Activated naive CD8-positive, alpha-beta T cell treated with anti-CD3 and anti-CD28 coated beads, Interleukin-2, amount 50 U/mL, for 24 hours (primary cell): ENCODE measurements around the gene HSD11B1.

Source experiments
- ATAC-seq: fragments of 150-1000 bp; cut with Tn5 transposase; one replicate; pipeline ENCODE4 v1.10.0; 2021
- DNase-seq: peaks from one replicate; pipeline ENCODE4 v3.0.0; 2021
- H3K27ac Mint-ChIP-seq: one replicate; pipeline ENCODE4 v1.8.0; 2021; ENCODE audit warnings: mild to moderate bottlenecking, mixed read lengths
- H3K27me3 Mint-ChIP-seq: one replicate; pipeline ENCODE4 v1.8.0; 2021; ENCODE audit warnings: mixed read lengths
- H3K36me3 Mint-ChIP-seq: one replicate; pipeline ENCODE4 v1.8.0; 2021; ENCODE audit warnings: low read depth, mixed read lengths
- H3K4me1 Mint-ChIP-seq: one replicate; pipeline ENCODE4 v1.8.0; 2021; ENCODE audit warnings: mixed read lengths
- H3K4me3 Mint-ChIP-seq: one replicate; pipeline ENCODE4 v1.8.0; 2021; ENCODE audit warnings: mild to moderate bottlenecking, moderate library complexity, mixed read lengths
- H3K9me3 Mint-ChIP-seq: one replicate; pipeline ENCODE4 v1.8.0; 2021; ENCODE audit warnings: mixed read lengths

HSD11B1 gene

DNA sequence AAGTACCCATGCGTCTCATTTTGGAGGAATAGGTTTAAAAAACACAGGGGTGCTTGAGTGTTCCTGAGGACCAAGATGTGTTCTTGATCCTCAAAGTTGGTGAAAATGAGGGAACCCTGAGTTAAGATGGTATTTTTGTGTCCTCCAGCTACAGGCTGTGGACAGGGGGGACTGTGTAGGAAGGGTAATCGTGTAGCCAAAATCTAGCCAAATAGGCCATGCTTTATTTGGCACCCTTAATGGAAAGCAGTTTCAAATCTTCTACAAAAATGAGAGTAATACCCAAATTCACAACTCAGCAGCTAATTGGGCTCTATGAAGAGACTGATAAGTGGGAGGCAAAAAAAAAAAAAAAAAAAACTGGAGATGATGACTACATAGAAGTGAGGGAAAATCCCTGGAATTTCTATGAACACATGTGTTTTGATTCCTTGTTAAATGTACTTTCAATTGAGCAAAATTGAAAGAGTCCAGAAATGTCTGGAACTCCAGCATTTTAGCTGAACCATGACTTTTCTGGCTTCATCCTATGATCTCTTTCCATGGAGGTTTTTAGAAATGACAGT, 470 bp downstream of the HSD11B1 start:
- no peak for ATAC-seq
- no peaks in the 10 kb centered on the region for H3K36me3 Mint-ChIP-seq
- H3K9me3 Mint-ChIP-seq = no peaks in the 10 kb centered on the region
- H3K4me1 Mint-ChIP-seq = peaks cover 67% of the 10 kb centered on the region
- H3K27ac Mint-ChIP-seq = peak overlapping the region; percentile 59
- no peaks in the 10 kb centered on the region for H3K27me3 Mint-ChIP-seq
- DNase-seq = no peak
- peak overlapping the region; percentile 30 for H3K4me3 Mint-ChIP-seq

DNA sequence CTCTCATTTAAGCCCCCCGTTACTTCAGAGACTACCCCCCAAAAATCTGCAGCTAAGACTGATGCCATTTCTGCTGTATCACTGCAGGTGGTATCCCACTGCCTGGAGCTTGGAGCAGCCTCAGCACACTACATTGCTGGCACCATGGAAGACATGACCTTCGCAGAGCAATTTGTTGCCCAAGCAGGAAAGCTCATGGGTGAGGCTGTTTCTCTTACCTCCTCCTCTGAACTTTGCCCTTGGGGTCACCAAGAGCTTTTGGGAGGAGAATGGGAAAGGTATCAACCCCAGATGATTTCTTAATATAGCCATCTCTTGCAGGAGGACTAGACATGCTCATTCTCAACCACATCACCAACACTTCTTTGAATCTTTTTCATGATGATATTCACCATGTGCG, 2.0 kb downstream of the HSD11B1 start:
- Mint-ChIP-seq H3K36me3 (no peaks in the 10 kb centered on the region), H3K27ac (no peak overlapping the region), H3K27me3 (no peaks in the 10 kb centered on the region), H3K9me3 (no peaks in the 10 kb centered on the region), H3K4me1 (peaks cover 76% of the 10 kb centered on the region), H3K4me3 (no peak overlapping the region)
- ATAC-seq (no peak), DNase-seq (no peak)

- Mint-ChIP-seq H3K27ac (peak overlapping the region; percentile 13), H3K4me1 (peaks cover 76% of the 10 kb centered on the region)
- ATAC-seq = no peak
Observed at GRCh38 chr1:209707308-209707707, 2.7 kb downstream of the HSD11B1 start.

DNA sequence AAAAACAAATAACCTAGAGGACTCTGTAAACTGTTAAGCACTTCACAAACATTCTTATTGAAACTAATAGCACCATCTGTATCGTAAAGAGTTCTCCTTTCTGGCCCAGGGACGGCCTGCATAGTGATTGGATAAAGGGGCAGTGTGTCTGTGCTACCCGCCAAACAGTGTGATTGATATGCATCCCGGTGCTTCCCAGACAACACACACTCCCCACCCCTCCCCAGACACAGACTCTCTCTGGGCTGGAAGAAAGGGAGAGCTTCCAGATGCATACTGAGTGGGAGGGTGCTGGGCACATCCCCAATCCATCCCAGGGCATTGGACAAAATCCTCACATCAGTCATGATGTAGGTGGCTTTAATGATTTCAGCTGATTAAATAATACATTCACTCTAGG, 3.7 kb downstream of the HSD11B1 start:
- ATAC-seq = no peak
- H3K36me3 Mint-ChIP-seq = peaks cover under 1% of the 10 kb centered on the region
- no peaks in the 10 kb centered on the region for H3K27me3 Mint-ChIP-seq
- peaks cover 76% of the 10 kb centered on the region for H3K4me1 Mint-ChIP-seq
- no peak overlapping the region for H3K4me3 Mint-ChIP-seq
- H3K27ac Mint-ChIP-seq = no peak overlapping the region
- DNase-seq = no peak
- H3K9me3 Mint-ChIP-seq = no peaks in the 10 kb centered on the region

More at GRCh38 chr1:209707308-209707707, 2.7 kb downstream of the HSD11B1 start:
- no peak overlapping the region for H3K4me3 Mint-ChIP-seq
- H3K36me3 Mint-ChIP-seq = no peaks in the 10 kb centered on the region
- no peaks in the 10 kb centered on the region for H3K27me3 Mint-ChIP-seq
- no peaks in the 10 kb centered on the region for H3K9me3 Mint-ChIP-seq
- DNase-seq = no peak

GRCh38 chr1:209710093-209710492, 5.4 kb downstream of the HSD11B1 start:
- Mint-ChIP-seq H3K36me3 (peaks cover 6% of the 10 kb centered on the region), H3K4me3 (peak overlapping the region; percentile 41), H3K27me3 (no peaks in the 10 kb centered on the region), H3K4me1 (peaks cover 72% of the 10 kb centered on the region), H3K9me3 (no peaks in the 10 kb centered on the region), H3K27ac (peak overlapping the region; percentile 67)
- ATAC-seq = peak; percentile 74
- DNase-seq = no peak

- no peaks in the 10 kb centered on the region for H3K9me3 Mint-ChIP-seq
- peak overlapping the region; percentile 41 for H3K4me3 Mint-ChIP-seq
- H3K27ac Mint-ChIP-seq = peak overlapping the region; percentile 36
- H3K4me1 Mint-ChIP-seq = peaks cover 70% of the 10 kb centered on the region
- DNase-seq (no peak), ATAC-seq (no peak)
- H3K36me3 Mint-ChIP-seq = peaks cover 6% of the 10 kb centered on the region
- H3K27me3 Mint-ChIP-seq = no peaks in the 10 kb centered on the region
Observed at GRCh38 chr1:209710847-209711246, 6.2 kb downstream of the HSD11B1 start.

DNA sequence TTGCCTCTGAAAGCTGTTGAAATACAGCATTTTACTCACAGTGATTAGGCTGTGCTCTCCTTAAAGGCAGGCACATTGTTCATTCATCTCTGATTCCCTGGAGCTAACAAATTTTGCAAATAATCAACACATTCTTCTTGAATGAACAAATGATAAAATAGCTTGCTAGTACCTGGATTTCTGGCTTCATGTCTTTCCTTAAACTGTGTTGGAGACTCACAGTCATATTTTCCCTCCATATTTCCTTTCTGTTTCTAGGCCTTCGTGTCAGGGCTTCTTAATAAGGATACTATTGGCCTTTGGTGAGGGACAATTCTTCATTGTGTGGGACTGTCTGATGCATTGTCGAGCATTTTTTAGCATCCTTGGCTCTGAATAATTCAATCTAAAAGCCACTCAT, 9.7 kb downstream of the HSD11B1 start:
- Mint-ChIP-seq H3K27me3 (no peaks in the 10 kb centered on the region), H3K4me3 (peak overlapping the region; percentile 69), H3K36me3 (peaks cover 12% of the 10 kb centered on the region), H3K9me3 (peaks cover 3% of the 10 kb centered on the region), H3K4me1 (peaks cover 70% of the 10 kb centered on the region), H3K27ac (peak overlapping the region; percentile 77)
- peak; percentile 11 for ATAC-seq
- no peak for DNase-seq

DNA sequence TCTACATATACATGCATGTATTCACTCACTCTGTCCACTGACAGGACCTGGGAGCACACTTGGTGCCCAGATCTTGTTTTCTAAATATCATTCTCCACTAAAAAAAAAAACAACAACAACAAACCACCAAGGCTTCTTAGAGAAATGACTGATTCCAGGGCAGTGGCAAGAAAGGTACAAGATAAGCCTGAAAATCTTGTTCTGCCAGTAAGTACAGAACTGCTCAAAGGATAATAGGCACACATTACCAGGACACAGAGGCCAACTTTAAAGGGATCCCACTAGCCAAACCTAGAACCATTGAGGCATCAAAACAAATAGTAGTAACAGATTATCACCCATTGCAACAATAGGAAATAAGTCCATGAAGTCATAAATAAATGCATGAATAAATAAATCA, 10.7 kb downstream of the HSD11B1 start:
- Mint-ChIP-seq H3K4me1 (peaks cover 60% of the 10 kb centered on the region), H3K4me3 (peak overlapping the region; percentile 69), H3K36me3 (peaks cover 14% of the 10 kb centered on the region), H3K27me3 (no peaks in the 10 kb centered on the region), H3K9me3 (peaks cover 6% of the 10 kb centered on the region), H3K27ac (peak overlapping the region; percentile 81)
- DNase-seq = no peak
- ATAC-seq = no peak

DNA sequence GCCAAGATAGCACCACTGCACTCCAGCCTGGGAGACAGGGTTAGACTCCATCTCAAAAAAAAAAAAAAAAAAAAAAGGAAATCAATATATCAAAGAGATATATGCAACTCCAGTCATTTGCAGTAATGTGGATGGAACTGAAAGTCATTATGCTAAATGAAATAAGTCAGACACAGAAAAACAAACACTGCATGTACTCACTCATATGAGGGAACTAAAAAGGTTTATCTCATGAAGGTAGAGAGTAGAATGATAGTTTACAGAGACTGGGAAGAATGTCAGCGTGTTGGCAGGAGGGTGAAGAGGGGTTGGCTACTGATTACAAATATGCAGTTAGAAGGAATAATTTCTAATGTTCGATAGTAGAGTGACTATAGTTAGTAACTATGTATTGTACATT, 13.2 kb downstream of the HSD11B1 start:
- H3K9me3 Mint-ChIP-seq = peaks cover 6% of the 10 kb centered on the region
- no peak for DNase-seq
- peak overlapping the region; percentile 0 for H3K4me3 Mint-ChIP-seq
- peaks cover 63% of the 10 kb centered on the region for H3K4me1 Mint-ChIP-seq
- no peaks in the 10 kb centered on the region for H3K27me3 Mint-ChIP-seq
- peaks cover 17% of the 10 kb centered on the region for H3K36me3 Mint-ChIP-seq
- peak overlapping the region; percentile 77 for H3K27ac Mint-ChIP-seq
- ATAC-seq = peak; percentile 50

- Mint-ChIP-seq H3K4me3 (no peak overlapping the region), H3K27me3 (no peaks in the 10 kb centered on the region), H3K9me3 (peaks cover 8% of the 10 kb centered on the region), H3K4me1 (peaks cover 74% of the 10 kb centered on the region), H3K36me3 (peaks cover 11% of the 10 kb centered on the region), H3K27ac (no peak overlapping the region)
- no peak for DNase-seq
- ATAC-seq = no peak
Observed at GRCh38 chr1:209720326-209720725, 15.7 kb downstream of the HSD11B1 start.

DNA sequence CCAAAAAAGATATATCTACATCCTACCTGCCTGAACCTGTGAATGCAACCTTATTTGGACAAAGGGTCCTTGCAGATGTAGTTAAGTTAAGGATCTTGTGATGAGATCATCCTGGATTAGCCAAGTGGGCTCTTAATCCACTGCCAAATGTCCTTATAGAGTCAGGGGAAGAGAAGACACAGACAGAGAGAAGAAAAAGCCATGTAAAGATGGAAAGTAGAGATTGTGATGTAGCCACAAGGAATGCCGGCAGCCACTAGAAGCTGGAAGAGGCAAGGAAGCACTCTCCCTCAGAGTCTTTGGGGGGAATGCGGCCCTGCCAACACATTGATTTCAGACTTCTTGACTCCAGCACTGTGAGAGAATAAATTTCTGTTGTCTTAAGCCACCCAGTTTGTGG, 16.2 kb downstream of the HSD11B1 start:
- Mint-ChIP-seq H3K27me3 (no peaks in the 10 kb centered on the region), H3K4me1 (peaks cover 74% of the 10 kb centered on the region), H3K9me3 (peaks cover 12% of the 10 kb centered on the region), H3K36me3 (peaks cover 11% of the 10 kb centered on the region), H3K27ac (no peak overlapping the region), H3K4me3 (no peak overlapping the region)
- ATAC-seq (no peak), DNase-seq (no peak)

DNA sequence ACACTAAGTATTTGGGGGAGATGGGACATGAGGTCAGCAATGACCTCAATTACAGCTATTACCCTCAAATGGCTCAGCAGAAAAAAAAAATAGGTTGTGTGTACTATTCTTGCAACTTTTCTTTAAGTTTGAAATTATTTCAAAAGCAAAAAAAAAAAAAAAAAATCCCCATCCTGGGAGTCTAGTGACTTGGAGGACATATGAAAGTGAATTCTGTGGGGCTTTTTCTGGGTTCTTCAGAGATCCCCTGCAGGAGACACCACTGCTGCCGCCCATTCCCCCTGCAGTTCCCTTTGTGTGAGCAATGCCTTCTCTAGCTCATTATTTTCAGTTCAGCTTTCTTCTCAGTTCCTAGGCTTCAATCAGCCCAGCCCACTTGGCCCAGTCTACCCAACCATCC, 16.7 kb downstream of the HSD11B1 start:
- H3K4me1 Mint-ChIP-seq = peaks cover 72% of the 10 kb centered on the region
- peaks cover 9% of the 10 kb centered on the region for H3K36me3 Mint-ChIP-seq
- H3K9me3 Mint-ChIP-seq = peaks cover 12% of the 10 kb centered on the region
- no peak overlapping the region for H3K4me3 Mint-ChIP-seq
- no peaks in the 10 kb centered on the region for H3K27me3 Mint-ChIP-seq
- no peak for DNase-seq
- H3K27ac Mint-ChIP-seq = peak overlapping the region; percentile 100
- no peak for ATAC-seq

DNA sequence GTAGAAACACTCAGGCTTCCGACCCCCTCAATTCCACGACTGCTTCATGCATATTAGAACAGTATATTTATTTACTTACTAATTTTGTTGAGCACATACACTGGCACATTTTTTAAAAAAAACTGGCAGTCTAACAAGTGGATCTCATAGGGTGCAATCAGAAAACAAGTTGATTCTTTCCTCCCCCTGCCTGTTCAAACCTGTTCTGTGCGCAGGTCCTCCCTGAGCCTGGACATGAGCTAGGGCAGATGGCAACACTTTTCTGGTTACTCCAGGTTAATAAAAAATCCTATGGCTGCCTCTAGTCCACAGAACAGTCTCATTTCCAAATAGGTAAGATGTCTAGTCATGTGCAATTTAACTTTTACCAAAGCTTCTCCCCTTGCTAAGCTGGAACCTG, 18.6 kb downstream of the HSD11B1 start:
- no peak for DNase-seq
- Mint-ChIP-seq H3K27me3 (no peaks in the 10 kb centered on the region), H3K9me3 (peaks cover 17% of the 10 kb centered on the region), H3K36me3 (peaks cover 11% of the 10 kb centered on the region), H3K4me3 (no peak overlapping the region), H3K27ac (peak overlapping the region; percentile 100), H3K4me1 (peaks cover 72% of the 10 kb centered on the region)
- no peak for ATAC-seq

DNA sequence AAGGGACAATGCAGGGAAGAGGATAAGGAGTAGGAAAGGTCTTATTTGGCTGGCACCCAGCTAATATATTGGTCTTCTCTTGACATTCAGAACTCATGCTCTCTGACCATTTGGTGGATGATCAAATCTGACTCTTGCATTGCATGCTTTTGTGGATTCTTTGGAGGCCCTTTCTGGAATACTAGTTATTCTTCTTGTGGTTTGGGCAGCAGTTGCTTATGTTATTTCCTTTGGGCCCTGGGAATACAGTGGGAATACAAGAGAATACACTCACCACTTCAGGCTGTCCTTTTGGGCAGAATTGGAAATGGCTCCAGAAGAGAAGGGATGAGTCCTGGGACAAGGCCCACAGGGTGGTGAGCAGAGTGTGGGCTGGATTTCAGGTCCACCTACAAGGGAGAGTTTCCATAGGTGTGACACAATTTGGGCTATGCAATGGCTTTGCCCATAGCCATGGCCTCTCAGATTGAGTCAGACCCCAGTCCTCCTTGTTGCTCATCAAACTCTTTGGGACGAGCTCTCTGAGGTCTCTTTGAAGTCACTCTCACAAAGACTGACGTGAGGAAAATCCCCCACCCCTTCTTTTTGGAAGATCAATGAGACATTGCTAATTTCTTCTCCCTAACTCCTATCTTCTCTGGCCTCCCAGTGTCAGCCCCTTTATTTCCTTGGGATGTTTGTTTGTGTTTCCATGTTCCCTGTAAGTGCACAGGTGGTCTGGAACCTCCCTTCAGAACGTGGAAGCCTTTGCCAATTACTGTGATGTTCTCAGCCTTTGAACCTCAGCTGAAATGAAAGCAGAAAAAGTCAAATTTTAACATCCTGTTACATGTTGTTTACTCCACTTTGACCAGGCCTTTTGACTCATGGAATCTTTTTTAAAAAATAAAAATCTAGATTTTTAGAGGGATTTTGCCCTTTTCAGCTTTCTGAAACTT, 19.4 kb downstream of the HSD11B1 start:
- DNase-seq (peak; percentile 56), ATAC-seq (peak; percentile 90)
- peaks cover 71% of the 10 kb centered on the region for H3K4me1 Mint-ChIP-seq
- peaks cover 17% of the 10 kb centered on the region for H3K9me3 Mint-ChIP-seq
- H3K36me3 Mint-ChIP-seq = peaks cover 11% of the 10 kb centered on the region
- no peaks in the 10 kb centered on the region for H3K27me3 Mint-ChIP-seq
- peak overlapping the region; percentile 64 for H3K4me3 Mint-ChIP-seq
- H3K27ac Mint-ChIP-seq = peak overlapping the region; percentile 100

- peaks cover 18% of the 10 kb centered on the region for H3K9me3 Mint-ChIP-seq
- H3K4me1 Mint-ChIP-seq = peaks cover 60% of the 10 kb centered on the region
- no peaks in the 10 kb centered on the region for H3K27me3 Mint-ChIP-seq
- ATAC-seq = no peak
- no peak for DNase-seq
- peaks cover 4% of the 10 kb centered on the region for H3K36me3 Mint-ChIP-seq
- peak overlapping the region; percentile 52 for H3K27ac Mint-ChIP-seq
- H3K4me3 Mint-ChIP-seq = no peak overlapping the region
Observed at GRCh38 chr1:209727286-209727685, 22.6 kb downstream of the HSD11B1 start.
